HepG2 (cell line): Measurements from ENCODE around the gene IRF7. TPM values are rescaled to one million over a fixed set of nuclear protein-coding genes. Genes with fewer than 3 reads are reported as not detected.

Experiments
- ELF3 ChIP-seq: IDR thresholded peaks from 2 replicates; pipeline ENCODE4 v1.6.1; 2016; ENCODE audit warnings: missing genetic modification reagents, missing compliant biosample characterization
- FLYWCH1 ChIP-seq: sonication (generic); formaldehyde crosslinking; IDR thresholded peaks from 2 replicates; pipeline ENCODE4 v1.8.1; 2023; ENCODE audit warnings: mild to moderate bottlenecking, missing genetic modification reagents
- GABPA ChIP-seq, 2 experiments: IDR thresholded peaks; 2 replicates each; pipeline ENCODE4 v1.6.1; 2011 to 2016; ENCODE audit warnings: low read depth in 2 of 2, low read length in 1 of 2, missing biosample characterization in 1 of 2, missing genetic modification characterization in 1 of 2
- GFI1 ChIP-seq: sonication (generic); formaldehyde crosslinking; IDR thresholded peaks from 2 replicates; pipeline ENCODE4 v1.5.0; 2020; ENCODE audit warnings: missing genetic modification reagents, mild to moderate bottlenecking, borderline replicate concordance
- HCFC1 ChIP-seq: fragments of 150-350 bp; IDR thresholded peaks from 2 replicates; pipeline ENCODE4 v1.6.1; 2014; ENCODE audit warnings: low read depth, low read length
- ISX ChIP-seq: sonication (generic); formaldehyde crosslinking; conservative IDR thresholded peaks from 2 replicates; pipeline ENCODE4 v1.5.0; 2020; ENCODE audit warnings: missing genetic modification reagents
- KMT2A ChIP-seq: sonication (generic); formaldehyde crosslinking; IDR thresholded peaks from 2 replicates; pipeline ENCODE4 v1.4.0; 2020; ENCODE audit warnings: missing genetic modification reagents
- MAFF ChIP-seq: IDR thresholded peaks from 2 replicates; pipeline ENCODE4 v1.6.1; 2011; ENCODE audit warnings: low read depth, low read length, improper control_type of control experiment
- MEIS2 ChIP-seq: sonication (generic); formaldehyde crosslinking; IDR thresholded peaks from 2 replicates; pipeline ENCODE4 v1.9.0; 2021; ENCODE audit warnings: mild to moderate bottlenecking, missing genetic modification reagents
- MIER3 ChIP-seq: IDR thresholded peaks from 2 replicates; pipeline ENCODE4 v1.6.1; 2016; ENCODE audit warnings: missing compliant biosample characterization, borderline replicate concordance
- MTA3 ChIP-seq: sonication (generic); formaldehyde crosslinking; IDR thresholded peaks from 2 replicates; pipeline ENCODE4 v1.4.0; 2020; ENCODE audit warnings: missing genetic modification reagents
- NFKBIZ ChIP-seq: IDR thresholded peaks from 2 replicates; pipeline ENCODE4 v1.6.1; 2018; ENCODE audit warnings: missing genetic modification reagents, missing compliant biosample characterization
- NR2F1 ChIP-seq, 2 experiments: fragments of 450-650 bp in 1 of 2; formaldehyde crosslinking in 1 of 2; IDR thresholded peaks; 2 replicates each; pipeline versions ENCODE4 v1.5.0 to v1.6.1; 2016 to 2020; ENCODE audit warnings: mild to moderate bottlenecking in 1 of 2, missing compliant biosample characterization in 1 of 2, missing genetic modification reagents in 1 of 2, moderate library complexity in 1 of 2
- NR3C1 ChIP-seq: sonication (generic); formaldehyde crosslinking; IDR thresholded peaks from 2 replicates; pipeline ENCODE4 v1.4.0; 2020; ENCODE audit warnings: missing genetic modification reagents
- PHF20 ChIP-seq: sonication (generic); formaldehyde crosslinking; IDR thresholded peaks from 2 replicates; pipeline ENCODE4 v1.5.0; 2020; ENCODE audit warnings: mild to moderate bottlenecking, missing genetic modification reagents
- POGZ ChIP-seq: sonication (generic); formaldehyde crosslinking; IDR thresholded peaks from 2 replicates; pipeline ENCODE4 v1.4.0; 2020; ENCODE audit warnings: mild to moderate bottlenecking, missing genetic modification reagents
- POLR2AphosphoS2 ChIP-seq: IDR thresholded peaks from 2 replicates; pipeline ENCODE4 v1.6.1; 2011; ENCODE audit warnings: low read depth, low read length, improper control_type of control experiment
- PRPF4 ChIP-seq: fragments of 200-400 bp; formaldehyde crosslinking; IDR thresholded peaks from 2 replicates; pipeline ENCODE4 v1.6.1; 2016; ENCODE audit warnings: low read length, low read depth; ENCODE audit not compliant: poor library complexity, severe bottlenecking
- RAD51 ChIP-seq: fragments of 450-650 bp; IDR thresholded peaks from 2 replicates; pipeline ENCODE4 v1.6.1; 2016; ENCODE audit warnings: borderline replicate concordance
- RELA ChIP-seq: sonication (generic); formaldehyde crosslinking; IDR thresholded peaks from 2 replicates; pipeline ENCODE4 v1.4.0; 2020; ENCODE audit warnings: missing genetic modification reagents
- REPIN1 ChIP-seq: sonication (generic); formaldehyde crosslinking; IDR thresholded peaks from 2 replicates; pipeline ENCODE4 v1.8.0; 2022; ENCODE audit warnings: missing genetic modification reagents, low read depth, mild to moderate bottlenecking, borderline replicate concordance
- SAP130 ChIP-seq: IDR thresholded peaks from 2 replicates; pipeline ENCODE4 v1.6.1; 2016; ENCODE audit warnings: low read depth
- SMARCE1 ChIP-seq: fragments of 450-650 bp; IDR thresholded peaks from 2 replicates; pipeline ENCODE4 v1.6.1; 2017; ENCODE audit warnings: borderline replicate concordance
- SMYD3 ChIP-seq: sonication (generic); formaldehyde crosslinking; IDR thresholded peaks from 2 replicates; pipeline ENCODE4 v1.8.1; 2023; ENCODE audit warnings: mild to moderate bottlenecking, missing genetic modification reagents
- SNAI1 ChIP-seq: sonication (generic); formaldehyde crosslinking; IDR thresholded peaks from 2 replicates; pipeline ENCODE4 v1.5.0; 2020; ENCODE audit warnings: mild to moderate bottlenecking, missing genetic modification reagents, borderline replicate concordance
- SNRNP70 ChIP-seq: fragments of 200-400 bp; formaldehyde crosslinking; IDR thresholded peaks from 2 replicates; pipeline ENCODE4 v1.6.1; 2017; ENCODE audit warnings: mild to moderate bottlenecking, low read depth, low read length, moderate library complexity
- SP1 ChIP-seq, 2 experiments: fragments of 450-650 bp in 1 of 2; sonication (generic) in 1 of 2; formaldehyde crosslinking in 1 of 2; IDR thresholded peaks; 2 replicates each; pipeline versions ENCODE4 v1.4.0 to v1.6.1; 2016 to 2020; ENCODE audit warnings: missing genetic modification reagents in 1 of 2
- ZFY ChIP-seq: sonication (generic); formaldehyde crosslinking; IDR thresholded peaks from 2 replicates; pipeline ENCODE4 v1.4.0; 2020; ENCODE audit warnings: missing genetic modification reagents
- ZNF263 ChIP-seq: sonication (generic); formaldehyde crosslinking; IDR thresholded peaks from 2 replicates; pipeline ENCODE4 v1.4.0; 2020; ENCODE audit warnings: missing genetic modification reagents
- ZNF30 ChIP-seq: sonication (generic); formaldehyde crosslinking; IDR thresholded peaks from 2 replicates; pipeline ENCODE4 v1.5.0; 2020; ENCODE audit warnings: mild to moderate bottlenecking, missing genetic modification reagents
- ZNF510 ChIP-seq: sonication (generic); formaldehyde crosslinking; IDR thresholded peaks from 2 replicates; pipeline ENCODE4 v1.4.0; 2020; ENCODE audit warnings: low read depth, mild to moderate bottlenecking, missing genetic modification reagents
- ZNF766 ChIP-seq: sonication (generic); formaldehyde crosslinking; IDR thresholded peaks from 2 replicates; pipeline ENCODE4 v1.5.0; 2020; ENCODE audit warnings: missing genetic modification reagents, borderline replicate concordance
- ZNF780A ChIP-seq: sonication (generic); formaldehyde crosslinking; IDR thresholded peaks from 2 replicates; pipeline ENCODE4 v1.8.0; 2022; ENCODE audit warnings: mild to moderate bottlenecking, missing genetic modification reagents, moderate library complexity
- ZSCAN9 ChIP-seq: IDR thresholded peaks from 2 replicates; pipeline ENCODE4 v1.6.1; 2016; ENCODE audit warnings: borderline replicate concordance
- polyA plus RNA-seq, 8 experiments: library from polyadenylated mRNA; depleted of rRNA in 3 of 8; stranded (reverse) in 7 of 8; unstranded in 1 of 8; fragments of >200 nt; fragmentation: Illumina TruSeq in 4 of 8; extraction: Trizol in 4 of 8; gene quantifications; 2 replicates each; pipeline versions ENCODE4 v1.2.1 to v1.2.3, GENCODE V29; 2011 to 2016; ENCODE audit warnings: low read depth in 4 of 8, missing spikeins in 1 of 8, mixed read lengths in 1 of 8; ENCODE audit not compliant: insufficient read depth in 1 of 8
- total RNA-seq, 5 experiments: library from RNA; depleted of rRNA; stranded (reverse); fragments of >200 nt; fragmentation: Illumina TruSeq; extraction: Trizol; gene quantifications; 2 replicates each; pipeline ENCODE4 v1.2.3, GENCODE V29; 2016; ENCODE audit warnings: low read depth in 1 of 5
- TF ChIP-seq, protein P1 (sequence below): sonication (generic); formaldehyde crosslinking; IDR thresholded peaks from 2 replicates; pipeline ENCODE4 v1.4.0; 2020; ENCODE audit warnings: mild to moderate bottlenecking, missing genetic modification reagents

IRF7 gene
- total and polyA plus RNA-seq, 2 of the 13 experiments (the other 11 are each of a cell fraction or from before 2014, with no cell fraction given): not detected

DNA sequence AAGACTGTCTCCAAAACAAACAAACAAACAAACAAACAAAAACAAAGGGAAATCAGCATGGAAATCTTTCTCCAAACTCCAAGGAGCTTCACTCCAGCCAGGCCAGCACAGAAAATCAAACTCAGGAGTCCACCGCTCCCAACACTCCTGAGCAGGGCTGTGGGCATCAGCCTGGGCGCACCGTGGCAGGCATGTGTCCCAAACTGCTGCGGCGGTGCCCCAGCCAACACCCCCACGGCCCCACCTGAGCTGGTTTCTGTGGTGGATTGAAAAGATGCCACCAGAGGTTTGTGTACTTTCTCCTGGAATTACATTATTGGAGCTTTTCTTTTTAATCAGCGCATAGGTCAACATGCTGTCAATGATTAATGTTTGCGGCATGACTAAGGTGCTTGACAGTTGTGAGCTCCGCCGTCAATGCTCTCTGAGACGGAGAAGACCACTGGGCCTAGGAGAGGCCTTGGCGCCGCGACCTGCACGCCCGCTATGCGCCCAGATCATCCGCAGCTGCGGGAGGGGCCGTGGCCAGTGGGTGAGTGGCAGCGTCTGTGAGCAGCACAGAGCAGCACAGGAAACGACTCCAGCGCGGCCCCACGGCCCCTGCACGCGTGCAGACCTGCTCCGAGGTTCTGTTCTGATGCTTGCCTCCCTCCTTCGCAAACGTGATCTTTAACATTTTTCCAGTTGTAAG, 39.4 kb upstream of the IRF7 start (continued):
- no peak for TF ChIP-seq SMARCE1
- 0 out of 4 replicates have a peak, but pooled peaks of 1 of the 2 experiments have one; percentile 4 for TF ChIP-seq NR2F1 (CRISPR knock-in tag; IDR thresholded peaks at IDR 0.05)
- no peak for TF ChIP-seq ZNF780A (CRISPR knock-in tag)
- no peak for TF ChIP-seq ELF3
- no peak for TF ChIP-seq RELA
- TF ChIP-seq ZSCAN9 (CRISPR knock-in tag): no peak
- TF ChIP-seq SNRNP70: no peak
- TF ChIP-seq PHF20 (CRISPR knock-in tag): no peak
- TF ChIP-seq REPIN1 (CRISPR knock-in tag): no peak
- TF ChIP-seq GFI1 (CRISPR knock-in tag): peak; percentile 46; the same call in 1 of the 2 replicates
- no peak for TF ChIP-seq RAD51
- no peak for TF ChIP-seq POGZ (CRISPR knock-in tag)
- no peak for TF ChIP-seq GABPA (IDR thresholded peaks at IDR 0.05; ENCODE audit: low read depth, low read length)
- TF ChIP-seq GABPA (CRISPR knock-in tag; IDR thresholded peaks at IDR 0.05; ENCODE audit: low read depth): no peak
- TF ChIP-seq MIER3 (CRISPR knock-in tag): no peak
- TF ChIP-seq ZNF766: no peak
- TF ChIP-seq POLR2AphosphoS2: no peak
- TF ChIP-seq ZNF510 (CRISPR knock-in tag): no peak
- TF ChIP-seq SMYD3 (CRISPR knock-in tag): no peak
- TF ChIP-seq NR3C1: no peak
- peak; percentile 92 for TF ChIP-seq SAP130 (CRISPR knock-in tag)
- TF ChIP-seq SP1 (IDR thresholded peaks at IDR 0.05): no peak
- TF ChIP-seq SP1 (CRISPR knock-in tag; IDR thresholded peaks at IDR 0.05): no peak
- no peak for TF ChIP-seq ISX (CRISPR knock-in tag)
- no peak for TF ChIP-seq HCFC1
- 0 out of 2 replicates have a peak, but pooled peaks have one; percentile 24 for TF ChIP-seq KMT2A (CRISPR knock-in tag)
- peak; percentile 87 for TF ChIP-seq MEIS2 (CRISPR knock-in tag)
- no peak for TF ChIP-seq MAFF
- TF ChIP-seq ZNF30: no peak
- TF ChIP-seq, protein P1, sequence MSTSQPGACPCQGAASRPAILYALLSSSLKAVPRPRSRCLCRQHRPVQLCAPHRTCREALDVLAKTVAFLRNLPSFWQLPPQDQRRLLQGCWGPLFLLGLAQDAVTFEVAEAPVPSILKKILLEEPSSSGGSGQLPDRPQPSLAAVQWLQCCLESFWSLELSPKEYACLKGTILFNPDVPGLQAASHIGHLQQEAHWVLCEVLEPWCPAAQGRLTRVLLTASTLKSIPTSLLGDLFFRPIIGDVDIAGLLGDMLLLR (CRISPR knock-in tag): no peak
- TF ChIP-seq NFKBIZ (CRISPR knock-in tag): no peak
- TF ChIP-seq MTA3 (CRISPR knock-in tag): no peak
- no peak for TF ChIP-seq FLYWCH1 (CRISPR knock-in tag)
- peak; percentile 75 for TF ChIP-seq ZFY (CRISPR knock-in tag)
- TF ChIP-seq SNAI1: 0 out of 2 replicates have a peak, but pooled peaks have one; percentile 69
- no peak for TF ChIP-seq ZNF263
- no peak for TF ChIP-seq PRPF4
